ENCODE data around the gene NUP54.

- TF ChIP-seq CTCF (IDR thresholded peaks at IDR 0.05) (no peak), POLR2A (IDR thresholded peaks at IDR 0.05) (no peak)
These were observed 7.0 kb downstream of the NUP54 start for GRCh38 chr4:76141241-76141640.
